ENCODE measurements around the gene ANGPT4.
"Not testable (repeated sequence)": the region's sequence is repeated elsewhere in the genome, so short reads cannot be mapped to it uniquely, and the experiment has no call there.

Gene ANGPT4

GRCh38 chr20:906001-906520 is 10.1 kb downstream of the ANGPT4 start:
- no peak for DNase-seq (ENCODE audit: low read depth)

GRCh38 chr20:905396-905961 is 10.7 kb downstream of the ANGPT4 start:
- no peak for DNase-seq (ENCODE audit: low read depth)

GRCh38 chr20:904039-904545 is 12.0 kb downstream of the ANGPT4 start:
- DNase-seq (ENCODE audit: low read depth): no peak

GRCh38 chr20:897436-897835 is 18.7 kb downstream of the ANGPT4 start:
- not testable (repeated sequence) for DNase-seq (ENCODE audit: low read depth)

- DNase-seq (ENCODE audit: low read depth): no peak
These were observed 19.6 kb downstream of the ANGPT4 start for GRCh38 chr20:896501-897025.

GRCh38 chr20:892371-892770 is 23.8 kb downstream of the ANGPT4 start:
- DNase-seq (ENCODE audit: low read depth): not testable (repeated sequence)

- DNase-seq (ENCODE audit: low read depth): no peak
These were observed 24.4 kb downstream of the ANGPT4 start for GRCh38 chr20:891706-892080.

- no peak for DNase-seq (ENCODE audit: low read depth)
These were observed 25.0 kb downstream of the ANGPT4 start for GRCh38 chr20:891058-891705.

- DNase-seq (ENCODE audit: low read depth): no peak
These were observed 25.5 kb downstream of the ANGPT4 start for GRCh38 chr20:890666-891057.

GRCh38 chr20:889932-890463 is 26.1 kb downstream of the ANGPT4 start:
- no peak for DNase-seq (ENCODE audit: low read depth)

- DNase-seq (ENCODE audit: low read depth): no peak
These were observed 27.0 kb downstream of the ANGPT4 start for GRCh38 chr20:889106-889505.

- DNase-seq (ENCODE audit: low read depth): no peak
These were observed 28.1 kb downstream of the ANGPT4 start for GRCh38 chr20:888057-888456.

GRCh38 chr20:887137-887536 is 29.0 kb downstream of the ANGPT4 start:
- DNase-seq (ENCODE audit: low read depth): no peak

- DNase-seq (ENCODE audit: low read depth): no peak
These were observed 30.9 kb downstream of the ANGPT4 start for GRCh38 chr20:884983-885952.

GRCh38 chr20:881783-882144 is 34.4 kb downstream of the ANGPT4 start:
- DNase-seq (ENCODE audit: low read depth): no peak

- DNase-seq (ENCODE audit: low read depth): no peak
These were observed 34.9 kb downstream of the ANGPT4 start for GRCh38 chr20:881051-881782.

GRCh38 chr20:879626-880025 is 36.5 kb downstream of the ANGPT4 start:
- no peak for DNase-seq (ENCODE audit: low read depth)

GRCh38 chr20:878511-879307 is 37.4 kb downstream of the ANGPT4 start:
- no peak for DNase-seq (ENCODE audit: low read depth)

- no peak for DNase-seq (ENCODE audit: low read depth)
These were observed 38.3 kb downstream of the ANGPT4 start for GRCh38 chr20:877814-878213.

GRCh38 chr20:875115-875514 is 41.0 kb downstream of the ANGPT4 start:
- DNase-seq (ENCODE audit: low read depth): no peak
